SU-DHL-6 (cell line): ENCODE measurements around the gene TLR6.

ENCODE experiments used
- H2AFZ ChIP-seq: fragments of 200-600 bp; sonication (generic); 2 replicates; pipeline ENCODE4 v1.6.1; 2014; ENCODE audit warnings: low read depth, mild to moderate bottlenecking, moderate library complexity, mixed read lengths, antibody characterized with exemption, low read length; ENCODE audit not compliant: severe bottlenecking
- H3F3A ChIP-seq: fragments of 200-600 bp; shearing (Covaris generic); 2 replicates; pipeline ENCODE4 v1.6.0; 2016; ENCODE audit warnings: antibody characterized with exemption, mild to moderate bottlenecking; ENCODE audit not compliant: insufficient read depth
- H3K27ac ChIP-seq: fragments of 200-600 bp; sonication (generic); 2 replicates; pipeline ENCODE4 v1.5.1; 2016; ENCODE audit warnings: low read depth, mild to moderate bottlenecking, low read length, moderate library complexity, mixed read lengths
- H3K27me3 ChIP-seq: fragments of 200-600 bp; sonication (generic), shearing (Covaris generic); 2 replicates; pipeline ENCODE4 v1.6.0; 2014; ENCODE audit warnings: mild to moderate bottlenecking, low read length
- H3K36me3 ChIP-seq: fragments of 200-600 bp; sonication (generic); 2 replicates; pipeline ENCODE4 v1.6.1; 2014; ENCODE audit warnings: mild to moderate bottlenecking, low read length, mixed read lengths
- H3K4me2 ChIP-seq: fragments of 300-600, 200-600 bp; shearing (Covaris generic), sonication (generic); 2 replicates; pipeline ENCODE4 v1.6.0; 2014; ENCODE audit warnings: low read length, low read depth, mild to moderate bottlenecking; ENCODE audit not compliant: poor library complexity, severe bottlenecking
- H3K4me3 ChIP-seq: fragments of 200-600 bp; sonication (generic); 2 replicates; pipeline ENCODE4 v1.5.1; 2014; ENCODE audit warnings: antibody characterized with exemption, low read length, mild to moderate bottlenecking, mixed read lengths; ENCODE audit not compliant: insufficient read depth, poor library complexity, severe bottlenecking
- H3K79me2 ChIP-seq: fragments of 200-600 bp; sonication (generic); 2 replicates; pipeline ENCODE4 v1.6.1; 2014; ENCODE audit warnings: mild to moderate bottlenecking, low read length, moderate library complexity; ENCODE audit not compliant: insufficient read depth
- H3K9ac ChIP-seq: fragments of 200-600 bp; sonication (generic); 2 replicates; pipeline ENCODE4 v1.7.0; 2014; ENCODE audit warnings: mild to moderate bottlenecking, low read length
- H3K9me2 ChIP-seq: fragments of 200-600 bp; sonication (generic); replicated peaks from 2 replicates; pipeline ENCODE4 v1.6.1; 2014; ENCODE audit warnings: low read length; ENCODE audit not compliant: insufficient read depth
- H3K9me3 ChIP-seq: fragments of 200-600 bp; sonication (generic); 2 replicates; pipeline ENCODE4 v1.6.1; 2014; ENCODE audit warnings: low read length, mixed read lengths; ENCODE audit not compliant: insufficient read depth
- H4K20me1 ChIP-seq: fragments of 200-600 bp; sonication (generic); 2 replicates; pipeline ENCODE4 v1.6.1; 2014; ENCODE audit warnings: low read depth, mild to moderate bottlenecking, antibody characterized with exemption, low read length, moderate library complexity, mixed read lengths
- EZH2phosphoT487 ChIP-seq: fragments of 200-600 bp; sonication (generic), shearing (Covaris generic); conservative IDR thresholded peaks from 2 replicates; pipeline ENCODE4 v1.6.1; 2018; ENCODE audit warnings: mild to moderate bottlenecking, antibody characterized with exemption, low read length, moderate library complexity, mixed read lengths
- TF ChIP-seq, protein P1 (sequence below): fragments of 200-600 bp; sonication (generic); IDR thresholded peaks from one replicate; pipeline ENCODE4 v1.5.1; 2017; ENCODE audit warnings: antibody characterized with exemption, mild to moderate bottlenecking, low read length, moderate library complexity; ENCODE audit not compliant: insufficient read depth, poor library complexity, severe bottlenecking

Gene TLR6

DNA sequence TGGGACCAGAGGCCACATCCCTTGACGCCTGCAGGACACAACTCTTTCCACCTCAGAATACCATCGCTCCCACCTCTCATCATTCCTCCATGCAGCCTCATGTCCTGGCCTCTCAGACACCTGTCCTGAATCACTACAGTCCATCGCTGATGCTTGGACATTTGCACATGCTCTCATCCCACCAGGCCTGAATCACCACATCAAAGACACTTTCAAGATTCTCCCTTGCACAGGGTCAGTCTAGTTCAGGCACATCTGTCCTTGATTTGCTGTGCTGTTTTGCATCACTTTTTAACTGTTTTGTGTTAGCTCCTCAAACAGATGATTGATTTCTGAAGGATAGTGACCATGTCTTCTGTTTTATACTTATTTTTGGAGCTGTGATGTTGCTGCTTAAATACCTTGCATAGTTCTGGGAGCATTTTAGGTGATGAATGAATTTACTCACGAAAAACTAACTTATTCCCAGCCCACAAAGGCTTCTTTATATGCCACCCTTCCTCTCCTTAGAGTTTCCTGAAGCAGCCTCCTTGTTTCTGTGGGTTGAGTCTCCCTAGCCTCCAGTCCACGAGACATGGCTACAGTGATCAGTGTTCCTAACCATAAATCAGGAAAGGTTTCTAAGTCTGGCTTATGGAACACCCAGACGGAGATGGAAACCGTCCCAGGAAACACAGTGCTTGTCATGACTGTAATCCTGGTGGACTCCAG lies 13.6 kb upstream of the TLR6 start:
- no peak for TF ChIP-seq EZH2phosphoT487
- TF ChIP-seq, protein P1, sequence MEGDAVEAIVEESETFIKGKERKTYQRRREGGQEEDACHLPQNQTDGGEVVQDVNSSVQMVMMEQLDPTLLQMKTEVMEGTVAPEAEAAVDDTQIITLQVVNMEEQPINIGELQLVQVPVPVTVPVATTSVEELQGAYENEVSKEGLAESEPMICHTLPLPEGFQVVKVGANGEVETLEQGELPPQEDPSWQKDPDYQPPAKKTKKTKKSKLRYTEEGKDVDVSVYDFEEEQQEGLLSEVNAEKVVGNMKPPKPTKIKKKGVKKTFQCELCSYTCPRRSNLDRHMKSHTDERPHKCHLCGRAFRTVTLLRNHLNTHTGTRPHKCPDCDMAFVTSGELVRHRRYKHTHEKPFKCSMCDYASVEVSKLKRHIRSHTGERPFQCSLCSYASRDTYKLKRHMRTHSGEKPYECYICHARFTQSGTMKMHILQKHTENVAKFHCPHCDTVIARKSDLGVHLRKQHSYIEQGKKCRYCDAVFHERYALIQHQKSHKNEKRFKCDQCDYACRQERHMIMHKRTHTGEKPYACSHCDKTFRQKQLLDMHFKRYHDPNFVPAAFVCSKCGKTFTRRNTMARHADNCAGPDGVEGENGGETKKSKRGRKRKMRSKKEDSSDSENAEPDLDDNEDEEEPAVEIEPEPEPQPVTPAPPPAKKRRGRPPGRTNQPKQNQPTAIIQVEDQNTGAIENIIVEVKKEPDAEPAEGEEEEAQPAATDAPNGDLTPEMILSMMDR = no peak
- Histone ChIP-seq H3K9me2 (no peaks in the 10 kb centered on the region), H3K4me3 (no peak overlapping the region), H3K27ac (no peak overlapping the region), H4K20me1 (no peaks in the 10 kb centered on the region), H3K9ac (no peak overlapping the region), H3K4me2 (no peak overlapping the region), H2AFZ (no peak overlapping the region), H3K79me2 (no peaks in the 10 kb centered on the region), H3K27me3 (no peaks in the 10 kb centered on the region), H3K9me3 (no peaks in the 10 kb centered on the region), H3F3A (peaks cover 7% of the 10 kb centered on the region; the same call in 1 of the 2 replicates), H3K36me3 (no peaks in the 10 kb centered on the region)

DNA sequence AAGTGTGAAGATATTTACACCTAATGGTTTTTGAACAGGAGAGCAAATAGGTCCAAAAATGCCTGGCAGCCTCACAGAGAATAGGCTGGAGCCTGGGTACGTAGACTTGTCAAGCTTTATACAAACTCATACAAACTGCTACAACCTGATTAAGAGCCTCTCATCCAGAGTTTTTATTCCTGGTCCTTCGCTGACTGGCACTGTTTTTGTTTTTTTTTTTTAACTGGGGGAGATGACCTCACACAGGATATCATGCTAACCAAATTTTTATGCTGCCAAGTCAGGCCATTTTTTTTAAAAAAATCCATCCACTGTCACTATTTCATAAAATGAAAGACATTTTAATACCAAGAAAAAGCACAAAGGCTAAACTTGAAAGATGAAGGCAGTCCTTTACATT lies 12.9 kb upstream of the TLR6 start:
- Histone ChIP-seq H3K79me2 (no peaks in the 10 kb centered on the region), H3K4me2 (no peak overlapping the region), H3K27ac (no peak overlapping the region)

DNA sequence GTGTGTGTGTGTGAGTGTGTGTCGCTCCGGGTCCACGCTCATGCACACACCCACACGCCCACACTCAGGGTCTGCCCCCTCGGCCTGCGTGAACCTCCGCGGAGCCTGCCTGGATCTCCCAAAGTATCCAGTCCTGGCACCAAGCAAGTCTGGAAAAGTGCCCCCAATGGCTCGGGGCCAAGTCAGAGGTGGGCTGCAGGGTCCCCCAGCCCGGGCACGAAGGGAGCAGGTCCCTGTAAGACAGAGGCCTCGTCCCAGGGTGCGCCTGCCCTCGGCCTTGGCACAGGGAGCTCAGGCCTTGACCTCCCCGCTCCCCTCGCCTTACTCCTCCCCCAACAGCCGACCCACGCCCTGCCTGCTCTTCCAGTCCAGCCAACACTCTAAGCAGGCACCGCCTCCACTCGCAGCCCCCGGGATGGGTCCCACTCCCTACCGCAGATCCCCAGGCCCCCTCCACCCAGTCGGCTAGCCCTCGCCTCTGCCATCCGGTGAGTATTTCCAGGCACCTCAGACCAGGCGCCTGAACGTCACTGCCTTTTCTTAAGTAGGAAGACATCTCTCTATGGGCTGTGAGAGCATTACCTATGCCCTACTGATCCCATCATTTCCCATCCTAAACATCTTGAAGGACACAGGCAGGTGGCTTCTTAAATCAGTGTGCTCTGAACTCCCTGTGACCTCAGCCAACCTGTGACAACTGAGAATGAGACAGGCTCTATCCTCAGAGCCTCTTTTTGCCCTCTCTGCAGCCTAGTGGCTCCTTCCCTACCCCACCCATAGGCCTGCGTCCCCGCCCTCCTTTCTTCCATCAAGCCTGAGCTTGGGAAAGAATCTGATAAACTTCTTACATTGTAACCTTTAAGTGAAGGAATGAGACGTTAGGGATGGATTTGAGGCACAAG lies 11.7 kb upstream of the TLR6 start:
- H3K9ac ChIP-seq = peak overlapping the region; percentile 57
- peak overlapping the region; percentile 50 for H3K4me3 ChIP-seq
- H2AFZ ChIP-seq = peak overlapping the region; percentile 86

More for the DNA sequence above, 12.9 kb upstream of the TLR6 start:
- Histone ChIP-seq H3K4me3 (no peak overlapping the region), H4K20me1 (no peaks in the 10 kb centered on the region), H3K9ac (no peak overlapping the region), H3K9me3 (no peaks in the 10 kb centered on the region), H3K27me3 (no peaks in the 10 kb centered on the region), H3K9me2 (no peaks in the 10 kb centered on the region), H3F3A (peaks cover 7% of the 10 kb centered on the region; the same call in 1 of the 2 replicates), H3K36me3 (no peaks in the 10 kb centered on the region), H2AFZ (no peak overlapping the region)
- TF ChIP-seq, protein P1 = no peak
- no peak for TF ChIP-seq EZH2phosphoT487

More for the DNA sequence above, 11.7 kb upstream of the TLR6 start:
- Histone ChIP-seq H4K20me1 (no peaks in the 10 kb centered on the region), H3F3A (peaks cover 7% of the 10 kb centered on the region; the same call in 1 of the 2 replicates), H3K36me3 (no peaks in the 10 kb centered on the region), H3K79me2 (no peaks in the 10 kb centered on the region), H3K27me3 (no peaks in the 10 kb centered on the region), H3K9me2 (no peaks in the 10 kb centered on the region), H3K27ac (no peak overlapping the region), H3K9me3 (no peaks in the 10 kb centered on the region), H3K4me2 (peak overlapping the region; percentile 66)
- TF ChIP-seq, protein P1 = no peak
- no peak for TF ChIP-seq EZH2phosphoT487
